GM21381 (cell line): ENCODE data around the gene SMYD2.

ENCODE experiments used
- ATAC-seq: cut with Tn5 transposase; IDR thresholded peaks from one replicate; pipeline ENCODE4 v1.9.1; 2021; ENCODE audit warnings: mild to moderate bottlenecking, moderate library complexity; ENCODE audit not compliant: unreplicated experiment

The SMYD2 gene

GRCh38 chr1:214281021-214281719 lies at the start of gene SMYD2:
Gene SMYD2 (plus strand): TSS chr1:214281159. CDS start chr1:214281255, 96 bp downstream.
- ATAC-seq = peak; percentile 73

- ATAC-seq = no peak
Measured at GRCh38 chr1:214233856-214234634, 46.9 kb upstream of the SMYD2 start.

- no peak for ATAC-seq
Measured at GRCh38 chr1:214234635-214235025, 46.3 kb upstream of the SMYD2 start.

GRCh38 chr1:214236477-214236876 lies 44.5 kb upstream of the SMYD2 start:
- ATAC-seq = no peak

GRCh38 chr1:214241060-214241459 lies 39.9 kb upstream of the SMYD2 start:
- no peak for ATAC-seq

GRCh38 chr1:214244252-214244651 lies 36.7 kb upstream of the SMYD2 start:
- no peak for ATAC-seq

- no peak for ATAC-seq
Measured at GRCh38 chr1:214244841-214245240, 36.1 kb upstream of the SMYD2 start.

GRCh38 chr1:214247501-214248041 lies 33.4 kb upstream of the SMYD2 start:
- no peak for ATAC-seq

GRCh38 chr1:214248311-214249085 lies 32.5 kb upstream of the SMYD2 start:
- no peak for ATAC-seq

GRCh38 chr1:214249651-214250050 lies 31.3 kb upstream of the SMYD2 start:
- ATAC-seq = no peak

GRCh38 chr1:214251354-214251753 lies 29.6 kb upstream of the SMYD2 start:
- ATAC-seq = no peak

GRCh38 chr1:214255509-214255908 lies 25.4 kb upstream of the SMYD2 start:
- no peak for ATAC-seq

- no peak for ATAC-seq
Measured at GRCh38 chr1:214259353-214259977, 21.5 kb upstream of the SMYD2 start.

- ATAC-seq = no peak
Measured at GRCh38 chr1:214260561-214261205, 20.3 kb upstream of the SMYD2 start.

GRCh38 chr1:214261206-214262123 lies 19.5 kb upstream of the SMYD2 start:
- ATAC-seq = peak; percentile 98

GRCh38 chr1:214264196-214264595 lies 16.8 kb upstream of the SMYD2 start:
- ATAC-seq = no peak

- no peak for ATAC-seq
Measured at GRCh38 chr1:214264976-214265375, 16.0 kb upstream of the SMYD2 start.

- no peak for ATAC-seq
Measured at GRCh38 chr1:214270097-214270650, 10.8 kb upstream of the SMYD2 start.
